Amygdala (tissue), 56 donors: ENCODE data around the gene RASGEF1C.

Experiments
- DNase-seq, 56 donors: peaks; one replicate each; lab custom pipeline; 2025; lab: John Stamatoyannopoulos, UW

Gene RASGEF1C

DNA sequence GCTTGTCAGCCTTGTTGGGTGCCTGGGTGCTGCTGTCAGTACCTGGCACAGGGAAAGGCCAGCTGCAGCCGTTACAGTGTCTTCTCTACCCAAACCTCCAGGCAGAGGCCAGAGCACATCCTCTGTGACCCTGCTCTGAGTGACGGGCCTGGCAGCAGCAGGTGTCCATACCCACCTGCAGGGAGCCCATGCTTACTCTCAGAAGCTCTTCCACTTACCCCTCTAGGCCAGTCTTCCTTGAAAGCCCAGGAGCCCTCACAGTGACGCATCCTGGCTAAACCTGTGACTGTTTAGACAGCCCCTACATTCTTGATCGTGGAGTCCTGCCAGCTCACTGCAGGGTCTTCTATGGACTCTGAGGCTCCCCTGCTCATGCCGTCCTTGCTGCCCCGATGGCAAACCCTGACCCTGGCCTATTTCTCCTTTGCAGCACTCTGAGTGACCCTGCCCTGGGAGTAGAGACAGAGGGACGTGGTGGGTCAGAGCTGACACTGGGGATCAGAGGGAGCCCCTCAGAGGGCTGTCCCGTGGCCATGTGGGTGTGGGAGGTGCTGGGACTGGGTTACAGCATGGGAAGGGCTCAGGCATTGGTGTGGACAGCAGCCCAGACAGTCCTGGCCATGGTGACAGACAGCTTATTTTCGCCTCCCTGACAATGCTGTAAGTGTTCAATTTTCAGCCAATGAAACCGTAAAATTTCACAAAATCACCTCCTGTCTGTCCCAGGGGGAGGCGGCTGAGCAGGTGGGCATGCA lies 69.9 kb downstream of the RASGEF1C start:
- no peak for DNase-seq

DNA sequence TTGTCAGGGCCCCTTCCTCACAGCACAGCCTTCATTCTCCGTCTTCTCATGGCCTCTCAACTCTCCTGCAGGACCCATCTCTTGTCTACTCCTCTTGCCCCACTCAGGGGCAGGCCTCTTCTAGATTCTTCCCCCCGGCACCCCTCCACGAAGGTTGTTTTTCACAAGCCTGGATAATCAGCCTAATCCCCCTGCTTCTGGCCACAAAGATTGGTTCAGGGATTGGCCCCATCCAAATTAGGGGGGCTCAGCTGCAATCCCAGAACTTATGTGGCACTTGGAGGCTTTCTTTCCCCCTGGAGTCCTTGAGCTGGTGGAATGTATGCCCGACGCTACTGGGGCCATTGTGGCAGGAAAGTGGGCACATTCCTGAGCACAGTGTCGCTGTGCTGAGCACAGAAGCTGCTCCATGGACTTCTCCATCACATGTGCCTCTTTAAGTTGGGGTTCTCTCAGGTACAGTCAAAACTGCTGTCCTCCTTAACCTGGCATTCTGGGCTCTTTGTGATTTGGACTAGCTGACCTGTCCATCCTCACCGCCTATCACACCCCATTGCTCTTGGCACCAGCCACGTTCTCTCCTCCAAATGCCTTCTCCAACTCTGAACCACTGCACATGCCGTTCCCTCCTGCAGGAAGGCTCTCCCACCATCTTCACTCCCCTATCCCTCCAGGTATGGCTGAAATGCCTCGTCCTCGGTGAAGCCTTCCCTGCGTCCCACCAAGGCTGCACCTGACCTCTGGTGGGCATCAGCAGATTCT lies 70.6 kb downstream of the RASGEF1C start:
- no peak for DNase-seq

DNA sequence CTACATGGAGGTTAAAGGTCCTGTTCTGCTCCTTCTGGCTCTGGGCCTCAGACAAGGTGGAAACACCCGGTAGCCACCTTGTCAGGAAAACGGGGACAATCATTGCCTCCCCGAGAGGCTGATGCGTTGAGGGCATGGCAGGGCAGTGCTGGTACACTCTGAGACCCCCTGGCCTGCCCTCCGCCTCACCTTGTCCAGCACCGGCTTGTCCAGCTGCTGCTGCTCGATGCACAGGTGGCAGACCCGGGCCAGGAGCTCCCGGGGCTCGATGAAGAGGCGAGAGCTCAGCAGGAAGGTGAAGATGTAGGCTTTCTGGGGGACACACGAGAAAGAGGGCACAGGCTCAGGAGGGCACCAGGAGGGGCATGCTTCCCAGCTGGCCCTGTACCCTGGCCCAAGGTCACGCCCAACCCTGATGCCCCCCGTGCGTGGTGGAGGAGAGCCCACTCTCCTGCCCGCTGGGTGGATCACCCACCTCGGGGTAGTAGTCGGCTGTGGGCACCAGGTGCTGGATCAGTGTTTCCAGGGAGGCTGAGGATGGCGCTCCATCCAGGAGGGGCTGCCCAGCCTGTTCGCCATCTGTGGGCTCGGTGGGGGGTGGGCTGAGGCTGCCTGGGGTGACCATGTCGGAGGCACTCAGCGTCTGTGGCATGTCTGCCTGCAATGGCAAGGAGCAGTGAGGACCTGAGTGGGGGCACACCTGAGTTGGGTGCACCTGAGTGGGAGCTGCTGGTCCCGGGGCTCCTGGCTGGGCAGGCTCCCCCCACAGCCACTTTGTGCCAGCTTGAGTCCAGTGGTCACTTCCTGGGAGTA lies 71.4 kb downstream of the RASGEF1C start:
- DNase-seq, result no peak

DNA sequence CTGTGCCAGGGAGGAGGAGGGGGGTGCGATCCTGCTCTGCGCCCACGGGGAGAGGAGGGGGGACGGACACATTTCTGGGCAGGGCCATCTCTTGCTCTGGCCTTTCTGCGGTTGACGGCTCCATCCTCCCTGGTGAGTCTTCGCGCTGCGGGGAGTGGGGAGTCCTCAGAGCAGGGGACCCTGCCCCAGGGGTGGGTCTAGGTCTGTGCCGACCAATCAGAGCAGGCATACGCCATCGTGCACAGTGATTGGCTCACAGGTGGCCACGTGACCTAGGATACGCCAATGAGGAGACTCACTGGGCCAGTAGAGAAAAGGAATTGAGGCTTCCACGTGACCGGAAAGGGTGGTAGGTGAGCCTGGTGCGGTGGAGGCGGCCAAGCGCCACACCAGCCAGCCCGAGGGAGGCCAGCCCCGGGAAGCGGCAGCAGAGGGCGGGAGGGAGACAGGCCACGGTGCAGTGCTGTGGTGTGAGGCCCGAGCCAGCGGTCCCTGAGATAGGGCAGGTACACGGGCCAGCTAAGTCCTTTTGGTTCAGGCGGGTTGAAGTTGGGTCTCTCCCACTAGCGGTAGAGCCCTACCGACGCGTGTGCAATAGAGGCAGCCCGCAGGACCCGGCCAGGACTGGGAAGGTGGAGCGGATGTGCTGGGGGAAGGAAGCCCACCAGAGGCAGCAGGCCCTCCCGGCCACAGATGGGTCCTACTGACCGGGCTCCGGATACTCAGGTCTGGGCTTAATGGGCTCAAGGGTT lies 72.2 kb downstream of the RASGEF1C start:
- no peak for DNase-seq

DNA sequence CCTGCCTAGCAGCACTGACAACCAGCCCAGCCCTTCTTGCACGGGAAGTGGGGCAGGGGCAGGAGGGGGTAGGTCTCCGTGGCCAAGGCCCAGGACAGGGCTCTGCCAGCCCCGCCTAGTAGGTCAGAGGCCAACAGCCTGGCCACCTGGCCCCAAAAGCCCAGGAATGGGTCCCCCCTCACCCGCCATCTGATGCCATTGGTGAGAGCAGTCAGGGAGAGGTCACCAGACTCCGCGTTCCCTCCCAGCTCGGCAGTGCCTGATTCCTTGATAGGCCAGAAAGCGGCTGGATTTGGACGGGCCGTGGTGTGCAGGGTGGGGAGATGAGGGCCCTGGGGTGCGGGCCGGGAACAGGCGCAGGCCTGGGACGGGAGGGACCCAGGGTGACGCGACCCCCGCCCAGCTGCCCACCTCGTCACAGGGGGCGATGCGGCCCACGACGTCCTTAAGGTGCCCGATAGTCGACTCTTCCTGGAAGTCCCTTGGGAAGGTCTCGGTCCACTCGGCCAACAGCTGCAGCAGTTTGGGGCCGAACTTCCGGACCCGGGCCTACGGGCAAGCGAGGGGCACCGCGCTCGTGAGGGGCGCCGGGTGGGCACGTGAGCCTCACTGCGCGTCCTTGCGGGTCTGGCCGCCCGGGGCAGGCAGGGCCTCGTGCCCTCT lies 72.9 kb downstream of the RASGEF1C start:
- no peak for DNase-seq

DNA sequence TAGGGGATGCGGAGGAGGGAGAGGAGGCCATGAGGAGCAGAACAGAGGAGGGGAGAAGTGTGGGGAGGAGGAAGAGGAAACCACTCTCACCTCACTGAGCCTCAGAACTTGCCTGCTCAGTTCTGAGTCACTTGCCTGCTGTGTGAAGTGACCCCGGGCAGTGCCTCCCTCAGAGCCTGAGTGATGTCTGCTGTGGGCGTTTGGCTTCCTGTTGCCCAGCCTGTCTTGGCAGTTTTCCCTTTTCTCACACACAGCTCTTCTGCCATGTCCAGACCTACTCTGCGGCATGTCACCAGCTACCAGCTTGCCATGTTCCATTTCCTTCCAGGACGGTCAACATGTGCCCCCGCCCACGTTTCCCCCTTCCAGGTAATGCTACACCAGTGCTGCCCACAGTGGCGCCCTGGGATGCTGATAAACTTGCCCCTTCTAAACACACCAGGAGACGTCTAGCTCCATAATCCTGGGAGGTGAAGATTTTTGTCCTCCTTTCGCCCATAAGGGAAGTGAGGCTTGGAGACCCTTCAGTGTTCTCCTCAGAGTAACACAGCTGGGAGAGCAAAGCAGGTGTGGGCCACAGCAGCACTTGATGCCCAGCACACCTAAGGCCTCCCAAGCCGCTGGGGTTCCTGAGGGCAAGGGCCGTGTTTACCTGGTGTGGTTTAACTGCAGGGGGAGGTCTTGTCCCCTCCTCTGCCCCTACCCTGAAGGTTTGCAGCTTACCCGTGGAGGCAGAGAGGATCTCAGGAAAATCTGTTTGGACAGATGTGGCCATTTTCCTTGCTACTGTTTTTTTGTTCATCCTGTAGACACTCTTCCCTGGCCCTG lies 73.7 kb downstream of the RASGEF1C start:
- DNase-seq, result peak in 11 of 56 donors; percentile 19 to 50 (median 34)

DNA sequence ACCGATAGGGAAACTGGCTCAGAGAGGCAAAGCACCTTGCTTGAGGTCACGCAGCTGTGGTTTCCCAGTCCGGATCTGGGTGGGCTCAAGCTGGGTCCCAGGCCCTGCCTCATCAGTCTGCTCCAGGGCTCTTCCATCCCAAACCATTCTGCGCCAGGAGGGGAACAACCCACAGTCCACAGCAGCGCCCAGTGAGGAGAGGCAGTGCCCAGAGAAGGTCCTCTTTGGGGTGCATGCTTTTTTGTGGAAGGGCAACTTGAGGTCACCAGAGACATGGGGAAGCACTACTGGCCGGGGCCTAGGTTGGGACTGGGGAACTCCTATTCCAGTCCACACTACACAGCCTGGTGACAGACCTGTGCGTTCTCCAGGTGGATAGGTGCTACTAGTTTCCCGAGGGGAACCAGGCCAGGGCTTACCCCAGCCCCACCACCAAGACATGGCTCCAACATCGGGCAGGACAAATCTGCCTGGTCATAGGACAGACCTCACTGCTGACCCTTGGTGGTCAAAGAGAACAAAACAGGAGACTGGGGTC lies 75.0 kb downstream of the RASGEF1C start:
- DNase-seq, result no peak

DNA sequence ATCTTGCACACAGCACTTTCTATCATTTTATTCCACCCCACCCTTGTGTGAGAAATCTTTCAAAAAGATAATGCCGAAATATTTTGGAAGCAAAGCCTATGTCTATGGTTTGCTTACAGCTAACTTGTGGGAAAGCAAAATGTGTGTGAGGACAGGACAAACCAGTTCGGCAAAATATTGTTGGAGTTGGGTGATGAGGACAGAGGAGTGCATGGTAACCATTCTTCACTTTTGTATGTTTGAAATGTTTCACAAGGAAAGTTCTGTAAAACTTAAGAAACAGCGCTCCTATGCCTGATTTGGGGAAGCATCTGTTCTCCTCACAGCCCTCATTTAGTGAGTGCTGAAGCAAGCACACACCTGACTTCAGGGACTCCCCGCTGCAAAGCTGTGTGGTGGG lies 75.5 kb downstream of the RASGEF1C start:
- no peak for DNase-seq

DNA sequence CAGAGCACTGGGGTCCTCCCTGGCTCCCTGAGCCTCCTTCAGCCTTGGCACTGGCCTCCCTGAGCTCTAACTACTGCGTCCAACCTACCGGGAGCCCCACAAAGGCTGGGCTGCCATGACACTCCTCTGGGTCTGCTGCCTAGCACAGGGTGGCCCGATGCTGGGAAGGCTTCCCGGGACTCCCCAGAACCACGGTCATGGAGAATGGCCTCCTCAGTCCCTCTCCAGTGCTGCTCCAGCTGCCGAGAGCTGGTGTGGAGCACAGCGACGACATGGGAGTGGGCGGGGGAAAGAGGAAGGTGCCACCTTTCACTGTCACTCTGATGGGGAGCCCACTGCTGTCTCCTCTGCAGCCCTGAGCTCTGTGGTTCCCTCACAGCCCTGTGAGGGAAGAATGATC lies 76.0 kb downstream of the RASGEF1C start:
- no peak for DNase-seq

DNA sequence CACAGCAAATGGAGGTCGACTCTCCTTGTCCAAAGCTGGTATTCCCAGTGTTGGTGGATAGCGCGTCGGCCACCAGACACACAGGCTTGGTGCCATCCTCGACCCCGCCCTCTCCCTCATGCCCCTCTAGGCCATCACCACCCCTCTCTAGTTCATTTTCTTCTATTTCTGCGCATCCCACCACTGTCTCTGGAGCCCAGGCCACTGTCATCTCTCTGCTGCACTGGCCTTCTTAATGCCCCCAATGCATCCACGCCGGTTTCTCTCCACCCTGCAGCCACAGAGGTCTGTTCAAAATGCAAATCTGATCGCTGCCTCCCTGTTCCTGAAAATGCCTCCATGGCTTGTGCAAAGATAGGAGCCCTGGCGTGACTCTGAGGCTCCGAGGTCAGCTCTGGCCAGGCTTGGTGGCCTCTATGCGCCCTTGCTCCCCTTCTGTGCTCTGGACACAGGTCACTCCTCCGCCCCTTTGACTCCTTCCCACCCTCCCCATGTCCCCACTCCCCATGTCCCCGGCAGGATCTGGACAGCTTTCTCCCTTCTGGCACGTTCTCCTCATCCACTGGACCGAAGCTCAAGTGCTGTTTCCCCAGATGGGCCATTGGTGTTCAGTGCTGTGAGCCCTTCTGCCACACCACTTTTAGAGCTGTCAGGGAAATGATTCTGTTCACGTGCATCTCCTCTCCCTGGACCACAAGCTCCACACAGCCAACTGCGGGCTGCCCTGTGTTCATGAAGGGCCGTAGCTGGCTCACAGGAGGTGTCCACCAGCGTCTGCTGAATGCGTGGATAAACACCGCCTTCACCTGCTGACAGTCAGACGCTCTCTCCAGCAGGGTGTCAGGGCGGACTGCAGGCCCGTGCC lies 77.9 kb downstream of the RASGEF1C start:
- DNase-seq, result no peak

DNA sequence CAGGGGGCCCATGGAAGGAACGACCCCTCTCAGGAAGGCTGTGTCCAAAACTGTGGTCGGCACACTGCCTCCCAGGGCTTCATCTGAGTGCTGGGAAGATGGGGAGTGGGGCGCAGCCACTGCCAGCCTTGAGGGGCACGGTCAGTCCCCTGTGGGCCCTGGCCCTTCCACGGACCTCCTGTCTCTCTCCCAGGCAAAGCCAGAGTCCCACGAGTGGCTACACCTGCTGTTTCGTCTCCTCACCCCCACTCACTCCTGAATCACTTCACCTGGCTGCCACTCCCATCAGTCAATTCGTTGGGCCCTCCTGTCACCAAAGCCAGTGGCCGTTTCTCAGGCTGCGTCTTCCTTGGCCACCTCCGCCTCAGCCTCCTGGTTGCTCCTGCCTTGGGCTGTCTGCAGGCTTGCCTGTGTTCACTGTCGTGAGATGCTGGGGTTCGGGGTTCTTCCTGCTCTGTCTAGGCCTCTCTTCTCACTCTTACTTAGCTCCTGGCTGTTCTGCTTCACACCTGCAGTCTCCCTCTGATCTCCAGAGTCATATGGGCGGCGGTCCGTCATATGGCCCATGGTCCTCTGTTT lies 78.6 kb downstream of the RASGEF1C start:
- DNase-seq, result no peak

DNA sequence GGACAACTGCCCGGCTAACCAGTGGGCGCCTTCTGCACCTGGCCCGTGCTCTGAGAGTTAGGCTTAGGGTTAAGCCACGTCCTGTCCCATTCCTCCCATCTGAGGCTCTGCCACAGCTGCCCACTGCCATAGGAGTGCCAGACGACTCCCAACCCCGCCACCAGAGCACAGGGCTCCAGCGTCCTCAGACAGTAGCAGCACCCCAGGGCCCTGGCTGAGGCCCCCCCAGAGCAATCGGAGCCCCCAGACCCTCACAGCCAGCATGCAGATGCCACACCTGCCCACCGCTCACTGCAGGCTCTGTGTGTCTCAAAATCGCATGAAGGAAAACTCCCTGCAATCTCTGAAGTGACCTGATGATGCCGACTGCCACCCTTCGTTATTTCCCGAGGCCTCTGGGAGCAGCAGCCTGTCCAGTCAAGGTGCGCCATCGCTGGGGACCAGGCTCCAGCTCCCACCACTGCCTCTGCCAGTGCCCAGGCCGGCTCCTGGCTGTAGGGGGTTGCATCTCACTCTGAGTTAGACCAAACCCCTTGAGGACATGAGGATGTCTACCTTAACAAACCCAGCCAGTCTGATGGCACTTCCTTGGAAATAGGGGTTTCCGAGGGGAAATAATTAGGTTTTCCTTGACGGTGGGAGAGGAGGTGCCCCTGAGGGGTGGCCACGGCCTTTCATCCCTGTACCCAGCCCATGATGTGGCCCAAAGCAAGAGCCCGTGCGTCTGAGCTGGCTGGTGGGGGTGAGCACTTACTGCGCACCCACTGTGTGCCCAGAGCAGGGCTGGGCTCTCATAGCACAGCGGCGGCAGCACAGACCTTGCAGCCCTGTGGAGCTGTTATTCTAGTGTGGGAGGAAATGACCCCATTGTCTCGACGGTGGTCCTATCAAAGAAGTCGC lies 79.5 kb downstream of the RASGEF1C start:
- DNase-seq, result no peak

DNA sequence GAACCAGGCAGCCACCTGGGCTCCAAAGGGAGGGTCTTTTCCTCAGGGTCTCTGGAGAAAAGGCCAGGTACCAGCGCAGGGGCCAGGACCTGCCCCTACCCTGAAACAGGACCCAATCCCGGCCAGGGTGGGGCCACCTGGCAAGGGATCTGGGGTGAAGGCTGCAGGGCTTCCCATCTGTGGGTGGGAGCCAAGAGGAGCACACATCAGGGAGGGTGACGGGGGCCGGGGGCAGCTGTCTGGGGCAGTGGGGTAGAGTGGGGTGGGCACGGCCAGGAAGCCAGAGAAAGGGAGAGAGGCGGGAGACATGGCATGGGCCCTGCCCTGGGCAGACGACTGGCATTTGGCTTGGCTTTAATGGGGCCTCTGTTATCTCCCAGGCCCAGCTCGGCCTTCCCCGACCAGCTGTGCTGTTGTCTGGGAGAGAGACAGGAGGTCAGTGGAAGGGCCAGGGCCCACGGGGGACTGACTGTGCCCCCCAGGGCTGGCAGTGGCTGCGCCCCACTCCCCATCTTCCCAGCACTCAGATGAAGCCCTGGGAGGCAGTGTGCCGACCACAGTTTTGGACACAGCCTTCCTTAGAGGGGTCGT lies 80.2 kb downstream of the RASGEF1C start:
- DNase-seq, result peak in 40 of 56 donors; percentile 20 to 83 (median 54)

DNA sequence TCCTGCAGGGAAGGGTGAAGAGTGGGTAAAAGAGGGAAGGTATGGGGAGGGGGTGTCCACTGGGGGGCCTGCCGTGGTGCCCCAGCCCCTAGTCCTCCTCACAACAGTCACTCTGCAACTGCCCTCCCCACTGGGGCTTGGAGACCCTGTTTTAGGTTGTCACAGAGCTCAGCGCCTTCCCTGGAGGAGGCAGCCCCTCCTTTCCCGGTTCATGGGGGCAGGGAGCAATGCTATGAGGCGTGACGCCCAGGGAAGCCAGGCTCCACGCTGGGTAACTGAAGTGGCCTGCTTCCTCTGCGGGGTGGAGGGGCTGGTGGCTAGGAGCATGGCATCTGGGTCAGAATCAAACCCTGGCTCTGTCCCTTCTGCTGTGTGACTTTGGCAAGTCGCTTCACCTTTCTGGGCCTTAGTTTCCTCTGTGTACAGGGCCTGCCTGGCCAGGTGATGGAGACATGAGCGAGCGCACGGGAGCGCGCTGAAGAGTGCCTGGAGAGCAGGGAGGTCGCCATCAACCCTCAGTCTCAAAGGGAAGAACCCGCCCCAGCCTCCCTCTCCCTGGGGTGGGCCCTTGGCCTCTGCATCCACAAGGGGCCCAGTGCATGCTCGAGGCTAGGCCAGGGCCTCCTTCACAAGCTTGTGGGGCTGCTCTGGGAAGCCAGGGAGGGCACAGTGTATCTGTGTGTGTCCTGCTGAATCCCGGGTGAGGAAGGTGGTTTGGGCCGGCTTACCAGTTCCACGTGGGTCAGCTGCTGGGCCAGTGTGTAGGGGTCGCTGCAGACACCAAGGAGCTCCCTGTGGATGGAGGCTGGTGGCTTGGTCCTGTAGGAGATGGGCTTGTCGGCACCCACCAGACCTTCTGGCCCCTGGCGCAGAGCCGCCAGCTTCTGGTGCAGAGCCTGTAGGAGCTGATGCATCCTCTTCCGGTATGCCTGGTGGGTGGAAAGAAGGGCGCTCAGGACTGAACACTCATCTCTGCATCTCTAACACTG lies 81.0 kb downstream of the RASGEF1C start:
- no peak for DNase-seq
